ENCODE data around the gene CHKA. TPM values are rescaled to one million over a fixed set of nuclear protein-coding genes. Genes with fewer than 3 reads are reported as not detected.

CHKA gene
- total RNA-seq, 2 donors from 2014 or later: 72.1 to 92.6 TPM

DNA sequence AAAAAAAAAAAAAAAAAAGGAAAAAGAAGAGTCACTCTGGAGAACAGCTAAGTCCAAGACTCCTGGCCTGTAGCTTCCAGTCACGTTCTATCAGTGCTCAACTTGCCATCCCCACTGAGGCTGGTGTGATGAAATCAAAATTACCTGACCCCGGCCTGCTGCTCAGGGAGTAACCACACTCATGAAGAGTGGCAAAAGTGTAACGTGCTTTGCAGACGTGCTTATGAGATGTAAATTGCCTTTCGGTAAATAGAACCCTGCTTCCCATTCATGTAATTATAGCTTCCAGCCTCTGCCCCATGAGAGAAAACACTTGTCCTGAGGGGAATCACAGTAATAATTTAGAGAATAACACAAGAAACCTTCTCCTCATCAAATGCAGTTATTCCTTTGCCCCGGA, 28.2 kb upstream of the CHKA start:
- DNase-seq (no peak), ATAC-seq (no peak)
- Histone ChIP-seq H3K4me1 (peaks cover 65% of the 10 kb centered on the region), H3K4me3 (no peak overlapping the region), H3K9me3 (no peaks in the 10 kb centered on the region), H3K27ac (peak overlapping the region in 3 of 4 donors; percentile 48 to 71 (median 57)), H3K27me3 (no peaks in the 10 kb centered on the region), H3K36me3 (replicated peaks in 1 of 2; ENCODE audit: insufficient read depth in 1 of 2, low read depth in 2 of 2) (no peaks in the 10 kb centered on the region)
- intact Hi-C loops (cut with DNase I): no loop called here
- 87 to 93% methylated on average over 6 of the region's 6 CpGs for WGBS, 2 donors
- TF ChIP-seq POLR2A (IDR thresholded peaks at IDR 0.05) (no peak), CTCF (IDR thresholded peaks at IDR 0.05) (no peak)

GRCh38 chr11:68148879-68149278, 27.7 kb upstream of the CHKA start:
- Histone ChIP-seq H3K36me3 (replicated peaks in 1 of 2; ENCODE audit: insufficient read depth in 1 of 2, low read depth in 2 of 2) (no peaks in the 10 kb centered on the region), H3K27ac (no peak overlapping the region), H3K27me3 (no peaks in the 10 kb centered on the region), H3K4me3 (no peak overlapping the region), H3K4me1 (peaks cover 65% of the 10 kb centered on the region), H3K9me3 (no peaks in the 10 kb centered on the region)
- WGBS, 2 donors: 89 to 95% methylated on average over 7 of the region's 7 CpGs
- no peak for TF ChIP-seq POLR2A (IDR thresholded peaks at IDR 0.05)
- TF ChIP-seq CTCF (IDR thresholded peaks at IDR 0.05): no peak
- intact Hi-C loops (cut with DNase I): no loop called here
- DNase-seq (no peak), ATAC-seq (no peak)

DNA sequence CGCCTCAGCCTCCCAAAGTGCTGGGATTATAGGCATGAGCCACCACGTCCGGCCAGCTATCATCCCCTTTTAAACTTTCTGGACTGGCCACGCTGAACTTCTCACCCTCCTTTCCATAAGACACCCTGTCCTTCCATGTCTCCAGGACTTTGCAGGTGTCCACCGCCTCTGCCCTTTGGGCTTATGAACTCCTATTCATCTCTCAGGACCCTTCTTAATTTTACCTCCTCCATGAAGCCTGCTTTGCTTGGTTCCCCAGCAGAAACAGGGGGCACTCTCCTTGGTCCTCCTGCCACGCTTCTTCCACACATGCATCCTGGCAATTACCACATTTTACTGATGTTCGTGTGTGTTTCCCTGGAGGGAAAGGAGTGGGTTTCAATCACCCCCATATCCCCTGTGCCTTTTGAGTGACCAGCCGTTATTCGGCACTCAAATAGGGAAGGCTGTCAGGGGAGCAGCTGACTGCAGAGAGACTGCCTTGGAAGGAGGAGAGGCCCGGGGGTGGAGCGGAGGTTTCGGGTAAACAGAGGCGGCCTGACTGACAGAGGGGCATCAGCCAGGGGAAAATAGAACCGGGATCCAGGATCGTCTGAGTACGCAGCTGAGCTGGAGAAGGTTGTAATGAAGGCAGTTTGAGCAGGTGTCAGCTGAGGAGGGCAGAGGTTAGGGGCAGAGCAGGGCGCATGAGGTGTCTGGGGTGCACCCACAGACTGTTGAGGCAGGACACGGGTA, 27.1 kb upstream of the CHKA start:
- Histone ChIP-seq H3K4me3 (no peak overlapping the region), H3K27me3 (no peaks in the 10 kb centered on the region), H3K36me3 (replicated peaks in 1 of 2; ENCODE audit: insufficient read depth in 1 of 2, low read depth in 2 of 2) (no peaks in the 10 kb centered on the region), H3K27ac (peak overlapping the region in 2 of 4 donors; percentile 93 to 99), H3K9me3 (no peaks in the 10 kb centered on the region), H3K4me1 (peaks cover 66% of the 10 kb centered on the region)
- WGBS, 2 donors: 90 to 92% methylated on average over 18 of the region's 18 CpGs
- intact Hi-C loops (cut with DNase I): no loop called here
- TF ChIP-seq POLR2A (IDR thresholded peaks at IDR 0.05): no peak
- DNase-seq (no peak), ATAC-seq (no peak)

- Histone ChIP-seq H3K9me3 (no peaks in the 10 kb centered on the region), H3K4me1 (peaks cover 72% of the 10 kb centered on the region), H3K36me3 (replicated peaks in 1 of 2; ENCODE audit: insufficient read depth in 1 of 2, low read depth in 2 of 2) (no peaks in the 10 kb centered on the region), H3K4me3 (no peak overlapping the region), H3K27ac (peak overlapping the region; percentile 91 to 99 (median 94)), H3K27me3 (no peaks in the 10 kb centered on the region)
- WGBS, 2 donors: 33 to 54% methylated on average over 4 to 13 of the region's 13 CpGs
- intact Hi-C loops (cut with DNase I): no loop called here
- peak; percentile 64 to 86 (median 83) for TF ChIP-seq POLR2A (IDR thresholded peaks at IDR 0.05)
- TF ChIP-seq CTCF (IDR thresholded peaks at IDR 0.05): no peak
- ATAC-seq (peak; percentile 78), DNase-seq (peak; percentile 82 to 93 (median 90))
These were observed 25.7 kb upstream of the CHKA start for GRCh38 chr11:68146704-68147474.

GRCh38 chr11:68146010-68146540, 24.9 kb upstream of the CHKA start:
- intact Hi-C loops (cut with DNase I): no loop called here
- H3K27ac ChIP-seq: peak overlapping the region; percentile 91 to 99 (median 94)

More at GRCh38 chr11:68146010-68146540, 24.9 kb upstream of the CHKA start:
- no peaks in the 10 kb centered on the region for H3K27me3 ChIP-seq
- DNase-seq: peak; percentile 99 to 100 (median 100)
- 5 to 9% methylated on average over 13 to 15 of the region's 15 CpGs for WGBS, 2 donors
- H3K36me3 ChIP-seq (replicated peaks in 1 of 2; ENCODE audit: insufficient read depth in 1 of 2, low read depth in 2 of 2): no peaks in the 10 kb centered on the region
- peak; percentile 83 for ATAC-seq
- TF ChIP-seq POLR2A (IDR thresholded peaks at IDR 0.05) (peak; percentile 42 to 74 (median 67)), CTCF (IDR thresholded peaks at IDR 0.05) (no peak)
- H3K4me3 ChIP-seq: no peak overlapping the region
- H3K4me1 ChIP-seq: peaks cover 72% of the 10 kb centered on the region
- no peaks in the 10 kb centered on the region for H3K9me3 ChIP-seq

Data from body of pancreas (tissue), 4 donors.